Superior temporal gyrus (tissue), 1 donor: ENCODE measurements around the gene AKT1.

Experiments used
- DNase-seq: peaks from one replicate; pipeline ENCODE4 v3.0.0-alpha.2; 2016; ENCODE audit errors: extremely low spot score

The AKT1 gene

DNA sequence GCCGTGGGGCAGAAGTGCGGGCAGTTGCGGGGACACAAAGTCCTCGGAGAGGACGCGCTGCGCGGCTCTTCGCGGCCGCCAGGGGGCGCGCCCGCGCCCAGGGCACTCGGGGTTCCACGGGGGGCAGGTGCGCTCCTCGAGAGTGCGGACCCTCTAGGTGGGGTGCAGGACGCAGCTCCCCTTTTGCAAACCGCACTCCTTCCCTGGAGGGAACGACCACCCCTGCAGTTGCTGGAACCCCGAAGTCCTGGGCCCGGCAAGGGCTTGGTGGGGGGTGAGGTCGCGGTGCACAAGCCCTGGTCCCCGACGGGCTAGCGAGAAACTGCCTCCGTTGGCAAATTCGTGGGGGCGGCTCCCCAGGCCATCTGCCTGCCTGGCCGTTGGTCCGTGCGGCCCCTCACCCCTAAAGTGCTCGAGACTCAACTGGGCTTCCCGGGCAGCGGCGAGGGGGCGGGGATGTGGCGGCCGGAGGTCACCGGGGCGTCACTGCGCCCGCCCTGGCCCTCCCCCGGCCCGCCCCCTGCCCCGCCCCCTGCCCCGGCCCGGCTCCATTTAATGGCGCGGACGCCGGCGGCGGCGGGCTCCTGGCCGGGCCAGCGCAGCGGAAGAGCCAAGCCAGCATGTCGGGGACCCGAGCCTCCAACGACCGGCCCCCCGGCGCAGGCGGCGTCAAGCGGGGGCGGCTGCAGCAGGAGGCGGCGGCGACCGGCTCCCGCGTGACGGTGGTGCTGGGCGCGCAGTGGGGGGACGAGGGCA, 71.7 kb downstream of the AKT1 start, which contains the start of gene ADSS1:
ADSS1 (plus strand) TSS at position 579 of the 756 bp plus-strand sequence; CDS start at position 621, 42 bp downstream.
- DNase-seq, result no peak

DNA sequence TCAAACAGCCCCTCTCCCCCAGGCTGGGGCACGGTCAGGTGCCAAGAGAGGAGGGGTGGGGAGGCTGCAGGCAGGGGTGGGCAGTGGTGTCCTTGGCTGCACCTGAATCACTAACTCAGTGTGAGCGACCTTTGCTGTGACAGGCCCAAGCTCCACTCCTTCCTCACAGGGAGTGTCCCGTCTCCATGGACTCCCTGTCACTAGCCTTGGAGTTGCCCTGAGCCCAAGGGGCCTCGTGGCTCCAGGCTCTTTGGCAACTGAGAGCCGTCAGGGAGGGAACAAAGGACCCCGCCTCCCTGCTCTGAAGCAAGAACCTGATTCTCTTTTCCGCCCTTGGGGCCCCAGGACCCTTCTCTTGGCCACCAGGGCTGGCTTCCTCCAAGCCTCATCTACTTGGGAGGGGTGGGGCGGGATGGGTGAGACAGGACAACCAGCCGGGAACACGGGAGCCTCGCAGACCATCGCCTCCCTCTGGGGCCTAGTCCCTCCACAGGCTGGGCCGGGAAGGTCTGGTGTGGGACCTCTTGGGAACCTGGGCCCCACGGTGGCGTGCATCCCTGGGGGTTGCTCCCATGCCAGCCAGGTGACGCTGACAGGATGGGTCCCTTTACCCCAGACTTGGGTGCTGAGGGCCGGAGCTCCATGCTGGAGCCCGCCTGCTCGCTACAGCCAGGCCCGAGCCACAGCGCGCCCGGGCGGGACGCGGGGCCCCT, 72.5 kb downstream of the AKT1 start:
- DNase-seq, result no peak

DNA sequence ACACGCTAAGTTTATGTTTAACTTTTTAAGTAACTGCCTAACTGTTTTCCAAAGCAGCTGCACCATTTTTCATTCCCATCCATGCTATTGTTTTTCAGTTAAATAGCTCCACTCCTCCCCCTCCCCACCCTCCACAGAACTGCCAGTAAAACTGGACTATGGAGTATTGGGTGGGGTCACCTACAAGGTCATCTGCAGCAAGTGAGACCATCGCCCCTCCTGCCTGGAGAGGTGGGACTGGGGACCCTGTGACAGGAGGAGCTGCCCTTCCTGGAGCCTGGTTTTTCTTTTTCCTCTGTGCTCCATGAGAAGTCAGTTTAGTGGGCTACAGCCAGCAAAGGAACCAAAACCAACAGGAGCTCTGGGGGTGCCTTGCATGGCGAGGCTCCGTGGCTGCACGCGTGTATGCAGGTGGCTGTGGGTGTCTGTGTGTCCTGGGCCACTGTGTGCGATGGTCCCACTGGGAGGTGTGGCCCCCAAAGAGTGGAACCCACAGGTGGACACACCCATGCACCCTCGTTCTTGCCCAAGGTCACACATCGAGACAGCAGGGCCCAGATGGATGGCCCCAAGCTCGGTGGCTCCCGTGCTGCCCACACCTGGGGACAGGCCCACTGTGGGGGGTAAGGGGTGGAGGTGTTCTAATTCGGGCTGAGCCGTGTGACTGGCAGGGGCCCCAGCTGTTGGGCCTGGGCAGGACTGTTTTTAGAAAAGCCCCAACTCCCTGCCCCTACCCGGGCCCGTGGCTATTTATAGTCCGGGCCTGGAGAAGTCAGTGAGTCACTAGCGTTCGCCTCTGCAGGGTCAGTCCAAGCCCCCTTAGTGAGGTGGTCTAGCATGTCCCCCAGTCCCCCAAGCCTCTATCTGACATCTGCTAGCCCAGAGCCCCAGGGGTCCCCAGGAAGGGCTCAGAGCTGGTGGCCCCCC, 73.8 kb downstream of the AKT1 start:
- no peak for DNase-seq
